ENCODE results near the gene KEL. TPM values are rescaled to one million over a fixed set of nuclear protein-coding genes. Genes with fewer than 3 reads are reported as not detected.

The KEL gene
- total and polyA plus RNA-seq, 2 donors (not counting 3 experiments of a cell fraction or from before 2014, with no cell fraction given): 0.30 to 1.2 TPM

- POLR2A ChIA-PET: no interaction called here
- no peak for FAIRE-seq
Measured at GRCh38 chr7:142943706-142944268, 18.4 kb downstream of the KEL start.

More at GRCh38 chr7:142943706-142944268, 18.4 kb downstream of the KEL start:
- H2AFZ ChIP-seq (ENCODE audit: low read depth, low read length): no peak overlapping the region
- no peak overlapping the region for H3K27ac ChIP-seq (ENCODE audit: insufficient read depth, low read depth, low read length)
- H3K4me3 ChIP-seq (replicated peaks in 1 of 3; ENCODE audit: insufficient read depth in 1 of 3, low read depth in 1 of 3, low read length in 3 of 3): no peak overlapping the region
- H3K4me1 ChIP-seq (ENCODE audit: control insufficient read depth, extremely low read depth, insufficient read depth, low read length): no peaks in the 10 kb centered on the region
- no peak for DNase-seq (ENCODE audit: low read depth, low spot score)
- no TSS peak for BruUV-seq (replicated peaks)
- no peaks in the 10 kb centered on the region for H4K20me1 ChIP-seq (replicated peaks; ENCODE audit: control insufficient read depth, extremely low read depth, insufficient read depth, low read length)
- H3K36me3 ChIP-seq (ENCODE audit: control insufficient read depth in 2 of 2, extremely low read depth in 1 of 2, insufficient read depth in 2 of 2, low read length in 2 of 2): no peaks in the 10 kb centered on the region
- intact Hi-C loops (cut with micrococcal nuclease) (no loop called here), dilution Hi-C loops (cut with MboI; ENCODE audit: extremely low pct_ligation_motif_present, low sequenced_read_pairs) (no loop called here)
- H3K27me3 ChIP-seq (ENCODE audit: control insufficient read depth in 2 of 2, insufficient read depth in 2 of 2, low read length in 2 of 2): no peaks in the 10 kb centered on the region
- no peaks in the 10 kb centered on the region for H3K9me3 ChIP-seq (replicated peaks; ENCODE audit: control insufficient read depth, insufficient read depth, low read length)
- TF ChIP-seq, protein P1, sequence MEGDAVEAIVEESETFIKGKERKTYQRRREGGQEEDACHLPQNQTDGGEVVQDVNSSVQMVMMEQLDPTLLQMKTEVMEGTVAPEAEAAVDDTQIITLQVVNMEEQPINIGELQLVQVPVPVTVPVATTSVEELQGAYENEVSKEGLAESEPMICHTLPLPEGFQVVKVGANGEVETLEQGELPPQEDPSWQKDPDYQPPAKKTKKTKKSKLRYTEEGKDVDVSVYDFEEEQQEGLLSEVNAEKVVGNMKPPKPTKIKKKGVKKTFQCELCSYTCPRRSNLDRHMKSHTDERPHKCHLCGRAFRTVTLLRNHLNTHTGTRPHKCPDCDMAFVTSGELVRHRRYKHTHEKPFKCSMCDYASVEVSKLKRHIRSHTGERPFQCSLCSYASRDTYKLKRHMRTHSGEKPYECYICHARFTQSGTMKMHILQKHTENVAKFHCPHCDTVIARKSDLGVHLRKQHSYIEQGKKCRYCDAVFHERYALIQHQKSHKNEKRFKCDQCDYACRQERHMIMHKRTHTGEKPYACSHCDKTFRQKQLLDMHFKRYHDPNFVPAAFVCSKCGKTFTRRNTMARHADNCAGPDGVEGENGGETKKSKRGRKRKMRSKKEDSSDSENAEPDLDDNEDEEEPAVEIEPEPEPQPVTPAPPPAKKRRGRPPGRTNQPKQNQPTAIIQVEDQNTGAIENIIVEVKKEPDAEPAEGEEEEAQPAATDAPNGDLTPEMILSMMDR (IDR thresholded peaks at IDR 0.05; ENCODE audit: extremely low read depth in 1 of 2, insufficient read depth in 1 of 2, low read depth in 1 of 2, low read length in 2 of 2): no peak
- no peak for TF ChIP-seq JUN (IDR thresholded peaks at IDR 0.05; ENCODE audit: borderline replicate concordance, insufficient read depth, insufficient read length, low read depth)
- TF ChIP-seq POLR2AphosphoS5 (IDR thresholded peaks at IDR 0.05; ENCODE audit: insufficient read depth, low read depth, low read length): no peak
- no peak for TF ChIP-seq GATA2 (IDR thresholded peaks at IDR 0.05; ENCODE audit: insufficient read depth, insufficient read length, low read depth, low read length)
- no peak for TF ChIP-seq POLR2A (IDR thresholded peaks at IDR 0.05; ENCODE audit: low read depth, low read length)
- TF ChIP-seq EZH2 (IDR thresholded peaks at IDR 0.05; ENCODE audit: borderline replicate concordance, low read depth, low read length, severe bottlenecking): no peak
- no peak for TF ChIP-seq FOS (IDR thresholded peaks at IDR 0.05; ENCODE audit: borderline replicate concordance, insufficient read depth, low read length)
- TF ChIP-seq MYC (IDR thresholded peaks at IDR 0.05; ENCODE audit: low read depth, low read length): no peak
- TF ChIP-seq MAX (IDR thresholded peaks at IDR 0.05; ENCODE audit: insufficient read depth, insufficient read length): no peak
- no peak overlapping the region for H3K9ac ChIP-seq (replicated peaks; ENCODE audit: extremely low read depth, insufficient read depth, low read length)
- H3K9me1 ChIP-seq (replicated peaks; ENCODE audit: control insufficient read depth, extremely low read depth, insufficient read depth, low read length): no peaks in the 10 kb centered on the region
- CTCF ChIA-PET: no interaction called here
- H3K79me2 ChIP-seq (ENCODE audit: control insufficient read depth, insufficient read depth, low read length): no peaks in the 10 kb centered on the region
- H3K4me2 ChIP-seq (ENCODE audit: insufficient read depth, low read length): no peak overlapping the region
